ENCODE results near the gene PCDH15. TPM values are rescaled to one million over a fixed set of nuclear protein-coding genes. Genes with fewer than 3 reads are reported as not detected.
A peak's percentile ranks its signal among the peaks of the same experiment; 100 is the strongest.

Gene PCDH15
- total RNA-seq, 1 donor from 2014 or later, result 0.16 TPM

- intact Hi-C loops (cut with DNase I), result no loop called here
- no peak for ATAC-seq (ENCODE audit: poor library complexity)
- no peak for DNase-seq
Observed at GRCh38 chr10:54722075-54722474, 79.0 kb downstream of the PCDH15 start.

DNA sequence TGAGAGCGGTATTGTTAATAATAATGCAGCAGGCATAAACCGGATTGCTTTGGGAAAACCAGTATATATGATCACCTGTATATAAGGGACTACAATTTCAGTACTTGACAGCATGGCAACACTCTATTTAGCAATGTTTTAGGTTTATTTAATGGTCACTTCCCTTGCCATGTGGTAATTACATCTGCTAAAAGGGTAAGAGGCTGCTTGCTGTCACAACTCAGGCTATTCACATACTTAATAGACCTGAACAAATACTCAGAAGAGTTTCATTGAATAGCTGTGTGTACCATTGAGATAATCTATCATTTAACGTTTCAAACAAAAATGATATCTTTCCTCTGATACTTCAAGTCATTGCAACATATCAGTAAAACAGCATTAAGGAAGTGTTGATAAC, 90.1 kb downstream of the PCDH15 start:
- intact Hi-C loops (cut with DNase I), result no loop called here
- no peak for ATAC-seq (ENCODE audit: poor library complexity)

DNA sequence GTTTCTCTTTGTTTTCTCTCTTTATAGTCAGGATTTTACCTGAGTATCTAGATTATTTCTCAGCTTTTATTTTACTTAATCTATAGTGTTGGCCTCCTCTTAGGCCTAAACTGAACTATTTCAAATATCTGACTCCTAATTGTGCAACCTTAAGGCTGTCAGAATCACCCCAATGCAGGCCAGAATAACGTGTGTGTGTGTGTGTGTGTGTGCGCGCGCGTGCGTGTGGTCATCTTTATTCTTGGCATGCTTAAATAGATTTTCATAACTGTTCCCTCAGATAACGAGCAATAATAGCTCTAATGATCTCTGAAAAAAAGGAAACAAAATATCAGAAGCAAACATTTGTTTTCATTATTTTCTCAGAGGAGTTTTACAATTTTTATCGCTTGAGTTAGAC, 92.4 kb downstream of the PCDH15 start:
- intact Hi-C loops (cut with DNase I), result no loop called here
- ATAC-seq (ENCODE audit: poor library complexity), result no peak
- DNase-seq, result no peak

More for the DNA sequence above, 90.1 kb downstream of the PCDH15 start:
- no peak for DNase-seq

- ATAC-seq (ENCODE audit: poor library complexity), result no peak
- intact Hi-C loops (cut with DNase I), result no loop called here
- DNase-seq, result no peak
Observed at GRCh38 chr10:54708021-54708420, 93.0 kb downstream of the PCDH15 start.

GRCh38 chr10:54702583-54703485, 98.2 kb downstream of the PCDH15 start:
- intact Hi-C loops (cut with DNase I), result no loop called here
- ATAC-seq (ENCODE audit: poor library complexity), result no peak
- no peak for DNase-seq

GRCh38 chr10:54691331-54691730, 109.7 kb downstream of the PCDH15 start:
- ATAC-seq (ENCODE audit: poor library complexity), result no peak
- no peak for DNase-seq
- intact Hi-C loops (cut with DNase I), result no loop called here

- intact Hi-C loops (cut with DNase I), result no loop called here
- ATAC-seq (ENCODE audit: poor library complexity) (no peak), DNase-seq (no peak)
Observed at GRCh38 chr10:54682554-54682953, 118.5 kb downstream of the PCDH15 start.

GRCh38 chr10:54681136-54681535, 119.9 kb downstream of the PCDH15 start:
- intact Hi-C loops (cut with DNase I), result no loop called here
- DNase-seq (no peak), ATAC-seq (ENCODE audit: poor library complexity) (no peak)

GRCh38 chr10:54667136-54667535, 133.9 kb downstream of the PCDH15 start:
- ATAC-seq (ENCODE audit: poor library complexity) (no peak), DNase-seq (no peak)
- intact Hi-C loops (cut with DNase I), result no loop called here

- intact Hi-C loops (cut with DNase I), result no loop called here
- ATAC-seq (ENCODE audit: poor library complexity) (no peak), DNase-seq (no peak)
Observed at GRCh38 chr10:54666192-54666591, 134.8 kb downstream of the PCDH15 start.

GRCh38 chr10:54665095-54665494, 135.9 kb downstream of the PCDH15 start:
- intact Hi-C loops (cut with DNase I), result no loop called here
- no peak for DNase-seq
- ATAC-seq (ENCODE audit: poor library complexity), result no peak

- no peak for DNase-seq
- ATAC-seq (ENCODE audit: poor library complexity), result no peak
- intact Hi-C loops (cut with DNase I), result no loop called here
Observed at GRCh38 chr10:54660397-54660796, 140.6 kb downstream of the PCDH15 start.

- ATAC-seq (ENCODE audit: poor library complexity) (no peak), DNase-seq (no peak)
- intact Hi-C loops (cut with DNase I), result no loop called here
Observed at GRCh38 chr10:54656643-54657042, 144.4 kb downstream of the PCDH15 start.

GRCh38 chr10:54653518-54653917, 147.5 kb downstream of the PCDH15 start:
- ATAC-seq (ENCODE audit: poor library complexity) (no peak), DNase-seq (no peak)
- intact Hi-C loops (cut with DNase I), result no loop called here

- intact Hi-C loops (cut with DNase I), result no loop called here
- DNase-seq, result no peak
- ATAC-seq (ENCODE audit: poor library complexity), result no peak
Observed at GRCh38 chr10:54650547-54650946, 150.5 kb downstream of the PCDH15 start.

GRCh38 chr10:54622017-54622416, 179.0 kb downstream of the PCDH15 start:
- ATAC-seq (ENCODE audit: poor library complexity) (no peak), DNase-seq (no peak)
- intact Hi-C loops (cut with DNase I), result no loop called here

DNA sequence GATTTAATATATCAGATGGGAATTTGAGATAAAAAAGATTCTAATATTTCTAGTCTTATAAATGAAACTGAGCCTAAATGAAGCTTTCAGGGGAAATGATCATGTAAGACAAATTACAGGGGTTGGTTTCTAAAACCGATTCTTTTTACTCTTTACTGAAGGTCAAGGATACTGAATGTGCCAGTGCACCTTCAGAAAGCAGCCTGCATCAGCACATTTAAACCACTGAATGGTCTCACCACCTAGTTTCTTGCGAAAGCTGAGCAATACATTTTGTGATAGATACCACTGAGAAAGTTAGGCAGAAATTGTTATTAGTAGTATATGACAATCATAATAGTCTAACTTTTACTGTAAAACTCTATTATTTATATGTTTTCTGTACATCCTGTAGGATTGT, 180.7 kb downstream of the PCDH15 start:
- intact Hi-C loops (cut with DNase I), result no loop called here
- DNase-seq (no peak), ATAC-seq (ENCODE audit: poor library complexity) (no peak)

- ATAC-seq (ENCODE audit: poor library complexity) (peak; percentile 57), DNase-seq (no peak)
- intact Hi-C loops (cut with DNase I), result no loop called here
Observed at GRCh38 chr10:54614072-54614471, 187.0 kb downstream of the PCDH15 start.

DNA sequence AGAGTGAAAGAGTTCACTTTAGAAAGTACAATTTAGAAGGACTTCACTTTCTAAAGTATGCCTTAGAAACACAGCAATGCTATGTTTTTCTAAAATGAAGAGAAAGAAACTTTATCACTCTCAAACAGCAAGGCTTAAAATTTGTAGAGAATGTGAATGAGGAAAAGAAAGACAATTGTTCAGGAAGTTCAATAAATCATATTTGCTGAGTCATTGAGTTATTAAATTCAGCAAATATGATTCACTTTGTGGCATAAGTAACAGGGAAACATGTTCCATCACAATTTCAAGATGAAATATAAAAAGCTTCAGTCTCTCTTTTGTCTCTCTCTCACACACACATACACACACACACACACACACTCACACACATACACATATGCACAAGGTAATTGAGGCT, 187.9 kb downstream of the PCDH15 start:
- ATAC-seq (ENCODE audit: poor library complexity) (no peak), DNase-seq (no peak)
- intact Hi-C loops (cut with DNase I), result no loop called here

GRCh38 chr10:54609423-54609822, 191.6 kb downstream of the PCDH15 start:
- ATAC-seq (ENCODE audit: poor library complexity) (no peak), DNase-seq (no peak)
- intact Hi-C loops (cut with DNase I), result no loop called here

DNA sequence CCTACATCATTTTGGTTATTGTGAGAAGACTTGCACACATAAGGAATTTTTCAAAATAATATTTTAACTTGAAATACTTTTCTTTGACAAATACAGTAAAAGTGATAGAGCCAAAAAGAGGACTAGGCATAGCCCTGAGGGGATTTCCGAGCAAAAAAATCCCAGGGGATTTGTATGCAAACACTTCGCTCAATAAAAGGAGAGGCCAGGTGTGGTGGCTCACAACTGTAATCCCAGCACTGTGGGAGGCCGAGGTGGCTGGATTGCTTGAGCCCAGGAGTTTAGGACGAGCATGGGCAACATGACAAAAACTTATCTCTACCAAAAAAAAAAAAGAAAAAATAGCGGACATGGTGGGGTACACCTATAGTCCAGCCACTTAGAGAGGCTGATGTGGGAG, 193.0 kb downstream of the PCDH15 start:
- ATAC-seq (ENCODE audit: poor library complexity) (no peak), DNase-seq (no peak)
- intact Hi-C loops (cut with DNase I), result no loop called here
